H9 (cell line): ENCODE measurements around the gene KRT81. TPM values are rescaled to one million over a fixed set of nuclear protein-coding genes. Genes with fewer than 3 reads are reported as not detected.

Experiments used
- DNase-seq: peaks from one replicate; pipeline ENCODE4 v3.0.0-alpha.2; 2017
- H2AFZ ChIP-seq: one replicate; pipeline ENCODE4 v1.6.1; 2013; ENCODE audit warnings: mild to moderate bottlenecking, low read length, control low read depth, moderate library complexity
- H2AK5ac ChIP-seq: 2 replicates; pipeline ENCODE4 v1.6.1; 2013; ENCODE audit warnings: low read length, control low read depth, mixed read lengths; ENCODE audit not compliant: insufficient read length
- H2BK120ac ChIP-seq: one replicate; pipeline ENCODE4 v1.6.1; 2013; ENCODE audit warnings: low read depth, mild to moderate bottlenecking, low read length, control low read depth, inconsistent platforms; ENCODE audit not compliant: poor library complexity, severe bottlenecking
- H2BK12ac ChIP-seq: 2 replicates; pipeline ENCODE4 v1.6.1; 2013; ENCODE audit warnings: low read length, control low read depth, mixed read lengths, low read depth; ENCODE audit not compliant: insufficient read length
- H2BK15ac ChIP-seq: 2 replicates; pipeline ENCODE4 v1.6.1; 2013; ENCODE audit warnings: low read depth, low read length, control low read depth
- H2BK20ac ChIP-seq: one replicate; pipeline ENCODE4 v1.6.1; 2013; ENCODE audit warnings: low read depth, mild to moderate bottlenecking, low read length, control low read depth, inconsistent platforms; ENCODE audit not compliant: poor library complexity, severe bottlenecking
- H2BK5ac ChIP-seq: 2 replicates; pipeline ENCODE4 v1.6.1; 2013; ENCODE audit warnings: low read length, control low read depth, mixed read lengths; ENCODE audit not compliant: insufficient read length
- H3K14ac ChIP-seq: 2 replicates; pipeline ENCODE4 v1.6.1; 2013; ENCODE audit warnings: low read length, control low read depth; ENCODE audit not compliant: insufficient read depth
- H3K18ac ChIP-seq: 2 replicates; pipeline ENCODE4 v1.6.1; 2013; ENCODE audit warnings: low read depth, mild to moderate bottlenecking, mixed read lengths, low read length, control low read depth; ENCODE audit not compliant: insufficient read length
- H3K23ac ChIP-seq: 2 replicates; pipeline ENCODE4 v1.6.1; 2013; ENCODE audit warnings: low read length, control low read depth, mixed read lengths, low read depth; ENCODE audit not compliant: insufficient read length
- H3K23me2 ChIP-seq: 2 replicates; pipeline ENCODE4 v1.6.1; 2013; ENCODE audit warnings: low read depth, mild to moderate bottlenecking, mixed read lengths, low read length, control low read depth; ENCODE audit not compliant: insufficient read length, poor library complexity, severe bottlenecking
- H3K27ac ChIP-seq: 2 replicates; pipeline ENCODE4 v1.5.1; 2013; ENCODE audit warnings: low read length, control low read depth, mixed read lengths, low read depth; ENCODE audit not compliant: insufficient read length
- H3K27me3 ChIP-seq: 2 replicates; pipeline ENCODE4 v1.6.1; 2013; ENCODE audit warnings: low read length, control low read depth, inconsistent platforms; ENCODE audit not compliant: insufficient read depth
- H3K4ac ChIP-seq: 2 replicates; pipeline ENCODE4 v1.6.1; 2013; ENCODE audit warnings: low read depth, mild to moderate bottlenecking, control low read depth, inconsistent platforms, low read length, moderate library complexity
- H3K4me1 ChIP-seq: 2 replicates; pipeline ENCODE4 v1.6.1; 2013; ENCODE audit warnings: low read length, control low read depth, inconsistent platforms; ENCODE audit not compliant: insufficient read depth
- H3K4me2 ChIP-seq: 2 replicates; pipeline ENCODE4 v1.6.1; 2013; ENCODE audit warnings: low read length, control low read depth, mixed read lengths; ENCODE audit not compliant: insufficient read length, insufficient read depth
- H3K56ac ChIP-seq: 2 replicates; pipeline ENCODE4 v1.6.1; 2013; ENCODE audit warnings: low read depth, mild to moderate bottlenecking, mixed read lengths, low read length, control low read depth; ENCODE audit not compliant: insufficient read length
- H3K79me1 ChIP-seq: 2 replicates; pipeline ENCODE4 v1.6.1; 2013; ENCODE audit warnings: low read depth, mild to moderate bottlenecking, moderate library complexity, low read length, control low read depth, inconsistent platforms; ENCODE audit not compliant: insufficient read depth, poor library complexity, severe bottlenecking
- H3K79me2 ChIP-seq: 2 replicates; pipeline ENCODE4 v1.6.1; 2013; ENCODE audit warnings: low read length, control low read depth, inconsistent platforms; ENCODE audit not compliant: insufficient read depth
- H3K9ac ChIP-seq: 2 replicates; pipeline ENCODE4 v1.6.1; 2013; ENCODE audit warnings: low read length, control low read depth, mixed read lengths; ENCODE audit not compliant: insufficient read length; ENCODE audit errors: extremely low read depth
- H3K9me3 ChIP-seq: one replicate; pipeline ENCODE4 v1.6.1; 2013; ENCODE audit warnings: low read depth, low read length, inconsistent platforms; ENCODE audit not compliant: control insufficient read depth
- H3T11ph ChIP-seq: one replicate; pipeline ENCODE4 v1.6.1; 2013; ENCODE audit warnings: mild to moderate bottlenecking, low read length, control low read depth, inconsistent platforms
- H4K20me1 ChIP-seq: one replicate; pipeline ENCODE4 v1.6.1; 2013; ENCODE audit not compliant: control insufficient read depth, insufficient read length, insufficient read depth
- H4K5ac ChIP-seq: 2 replicates; pipeline ENCODE4 v1.6.1; 2013; ENCODE audit warnings: low read depth, mild to moderate bottlenecking, mixed read lengths, low read length, control low read depth; ENCODE audit not compliant: insufficient read length
- H4K8ac ChIP-seq: replicated peaks from 2 replicates; pipeline ENCODE4 v1.6.1; 2013; ENCODE audit warnings: low read length, control low read depth, mixed read lengths, low read depth; ENCODE audit not compliant: insufficient read length
- H4K91ac ChIP-seq: 2 replicates; pipeline ENCODE4 v1.6.1; 2013; ENCODE audit warnings: low read depth, mild to moderate bottlenecking, moderate library complexity, mixed read lengths, low read length, control low read depth; ENCODE audit not compliant: insufficient read length
- H3K27ac Mint-ChIP-seq, 3 experiments: 2 replicates in 2 of 3; 3 replicates in 1 of 3; pipeline ENCODE4 v1.8.0; 2020 to 2021; ENCODE audit warnings: mixed read lengths in 3 of 3, mild to moderate bottlenecking in 1 of 3, moderate library complexity in 1 of 3
- H3K27me3 Mint-ChIP-seq: 2 replicates; pipeline ENCODE4 v1.8.0; 2021; ENCODE audit warnings: low read depth, mild to moderate bottlenecking, moderate library complexity, mixed read lengths
- H3K36me3 Mint-ChIP-seq, 3 experiments: 2 replicates in 2 of 3; 3 replicates in 1 of 3; pipeline ENCODE4 v1.8.0; 2020 to 2021; ENCODE audit warnings: low read depth in 3 of 3, mixed read lengths in 3 of 3; ENCODE audit not compliant: insufficient read depth in 1 of 3
- H3K4me1 Mint-ChIP-seq, 2 experiments: 2 replicates each; pipeline ENCODE4 v1.8.0; 2020; ENCODE audit warnings: mixed read lengths in 2 of 2
- H3K4me3 Mint-ChIP-seq, 2 experiments: 2 replicates in 1 of 2; 3 replicates in 1 of 2; pipeline ENCODE4 v1.8.0; 2020 to 2021; ENCODE audit warnings: mild to moderate bottlenecking in 2 of 2, mixed read lengths in 2 of 2, moderate library complexity in 1 of 2
- H3K9me3 Mint-ChIP-seq, 2 experiments: 2 replicates in 1 of 2; 3 replicates in 1 of 2; pipeline ENCODE4 v1.8.0; 2020; ENCODE audit warnings: mild to moderate bottlenecking in 2 of 2, mixed read lengths in 2 of 2, moderate library complexity in 1 of 2
- CTCF ChIP-seq: fragments of 200-600 bp; sonication (generic); conservative IDR thresholded peaks from 3 replicates; pipeline ENCODE4 v1.8.0; 2021; ENCODE audit warnings: antibody characterized with exemption, mild to moderate bottlenecking
- WGBS: extraction: QIAGEN DNeasy Blood & Tissue Kit; methylation state at CpG from one replicate; pipeline ENCODE4 v1.1.7; 2013; ENCODE audit warnings: missing lambda C conversion rate, low lambda C conversion rate, mixed read lengths; ENCODE audit not compliant: insufficient read length; ENCODE audit errors: extremely low coverage; 5-methylcytosine and 5-hydroxymethylcytosine counted together
- total RNA-seq: library from RNA; stranded (reverse); gene quantifications from 2 replicates; pipeline ENCODE4 v1.2.1, GENCODE V29; 2021

The KRT81 gene
- total RNA-seq, 1 experiment from 2014 or later: not detected

GRCh38 chr12:52238207-52238840 is 53.0 kb downstream of the KRT81 start:
- peaks cover 45 to 53% of the 10 kb centered on the region in 2 experiments for H3K4me1 Mint-ChIP-seq
- Histone ChIP-seq H4K20me1 (no peaks in the 10 kb centered on the region), H3K4ac (no peak overlapping the region), H3K27ac (no peak overlapping the region), H4K8ac (no peak overlapping the region), H3K56ac (no peak overlapping the region), H3K9ac (no peak overlapping the region), H3K18ac (no peak overlapping the region), H2BK20ac (no peak overlapping the region), H3K4me1 (peaks cover 10% of the 10 kb centered on the region), H4K91ac (no peak overlapping the region), H3K79me1 (no peaks in the 10 kb centered on the region), H2AFZ (no peak overlapping the region), H3K79me2 (no peaks in the 10 kb centered on the region), H3K4me2 (no peak overlapping the region), H2BK5ac (no peak overlapping the region), H3K27me3 (no peaks in the 10 kb centered on the region; the same call in 1 of the 2 replicates), H2BK120ac (no peak overlapping the region), H2BK12ac (no peak overlapping the region), H2AK5ac (no peak overlapping the region), H4K5ac (no peak overlapping the region), H3T11ph (no peak overlapping the region), H3K14ac (no peak overlapping the region), H3K9me3 (no peaks in the 10 kb centered on the region), H3K23me2 (peaks cover 5% of the 10 kb centered on the region), H3K23ac (no peak overlapping the region), H2BK15ac (no peak overlapping the region)
- H3K4me3 Mint-ChIP-seq: 0 out of 5 replicates have a peak overlapping the region, but pooled peaks of 1 of the 2 experiments have one; percentile 14
- no peak for TF ChIP-seq CTCF
- peaks cover 2 to 42% (median 3%) of the 10 kb centered on the region in 3 experiments; a peak in 5 of 7 replicates for H3K36me3 Mint-ChIP-seq
- peak overlapping the region in 2 of 3 experiments; percentile 34 to 59; a peak in 2 of 7 replicates for H3K27ac Mint-ChIP-seq
- H3K27me3 Mint-ChIP-seq: peaks cover 44% of the 10 kb centered on the region
- DNase-seq: no peak
- H3K9me3 Mint-ChIP-seq: no peaks in the 10 kb centered on the region; a peak in 1 of 5 replicates
- WGBS: no CpG with 5 or more reads among the region's 4 CpGs
